HCT116 (cell line): Measurements from ENCODE around the gene NINJ2.

Experiments
- CEBPB ChIP-seq: IDR thresholded peaks from 2 replicates; pipeline ENCODE4 v1.6.1; 2012; ENCODE audit warnings: low read depth
- CTCF ChIP-seq, 3 experiments: fragments of 200-600 bp in 1 of 3; sonication (generic) in 1 of 3; IDR thresholded peaks in 2 of 3; conservative IDR thresholded peaks in 1 of 3; 2 replicates each; pipeline ENCODE4 v1.5.1; 2012 to 2017; ENCODE audit warnings: low read depth in 2 of 3, low read length in 2 of 3, antibody characterized with exemption in 1 of 3, borderline replicate concordance in 1 of 3, control low read depth in 1 of 3, mild to moderate bottlenecking in 1 of 3, mixed read lengths in 1 of 3, mixed run types in 1 of 3, moderate library complexity in 1 of 3; ENCODE audit not compliant: insufficient read depth in 1 of 3
- EZH2 ChIP-seq: fragments of 200-600 bp; sonication (generic); IDR thresholded peaks from 2 replicates; pipeline ENCODE4 v1.6.1; 2017; ENCODE audit warnings: antibody characterized with exemption, mixed run types
- POLR2A ChIP-seq: IDR thresholded peaks from 2 replicates; pipeline ENCODE4 v1.7.0; 2011; ENCODE audit warnings: borderline replicate concordance; ENCODE audit not compliant: insufficient read depth, insufficient read length; ENCODE audit errors: extremely low read depth
- ZFX ChIP-seq: fragments of 450-650 bp; IDR thresholded peaks from 2 replicates; pipeline ENCODE4 v1.6.1; 2017

- TF ChIP-seq EZH2 (no peak), CEBPB (no peak), ZFX (no peak), POLR2A (no peak), CTCF (IDR thresholded peaks at IDR 0.05 in 2 of 3, conservative IDR thresholded peaks at IDR 0.05 in 1 of 3; ENCODE audit: borderline replicate concordance in 1 of 3, insufficient read depth in 1 of 3, low read depth in 2 of 3, low read length in 2 of 3) (no peak)
Measured at GRCh38 chr12:612293-612692, 51.0 kb downstream of the NINJ2 start.
